GM19455 (cell line): ENCODE data around the gene FBXO42.
"Not testable (repeated sequence)": the region's sequence is repeated elsewhere in the genome, so short reads cannot be mapped to it uniquely, and the experiment has no call there.

Experiments used
- ATAC-seq: cut with Tn5 transposase; IDR thresholded peaks from one replicate; pipeline ENCODE4 v1.9.1; 2021; ENCODE audit not compliant: unreplicated experiment

FBXO42 gene

DNA sequence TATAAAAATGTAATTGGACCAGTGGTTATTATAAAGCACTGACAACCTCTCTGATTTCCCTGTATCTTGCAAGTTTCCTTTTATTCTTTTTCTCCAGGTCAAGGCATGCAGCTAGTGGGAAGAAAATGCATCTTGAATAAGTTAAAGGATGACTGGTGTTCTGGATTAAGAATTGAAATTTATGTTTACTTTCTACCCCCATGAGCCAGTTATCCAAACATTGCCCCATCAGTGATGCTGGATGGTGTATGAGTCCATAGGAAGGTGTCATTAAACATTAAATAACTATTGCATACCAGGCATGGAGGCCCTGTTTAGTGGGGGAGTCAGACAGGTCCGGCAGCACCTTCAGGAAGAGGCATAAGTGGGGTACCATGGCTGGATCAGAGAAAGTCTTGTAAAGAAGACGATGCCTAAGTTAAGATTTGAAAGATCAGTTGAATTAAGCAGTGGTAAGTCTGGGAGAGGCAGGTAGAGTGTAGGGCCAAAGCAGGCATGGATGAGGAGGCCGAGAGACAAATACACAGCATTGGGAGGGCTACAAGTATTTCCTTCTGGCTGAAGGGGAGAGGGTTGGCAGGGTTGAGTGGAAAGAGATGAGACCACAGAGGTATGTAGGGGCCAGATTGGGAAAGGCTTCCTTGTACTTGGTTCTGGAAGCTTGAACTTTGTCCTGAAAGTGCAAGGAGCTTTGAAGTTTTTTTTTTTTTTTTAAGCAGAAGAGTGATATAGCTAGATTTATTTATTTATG, 20.4 kb upstream of the FBXO42 start:
- ATAC-seq: no peak

GRCh38 chr1:16371725-16372124, 19.4 kb upstream of the FBXO42 start:
- ATAC-seq: no peak

DNA sequence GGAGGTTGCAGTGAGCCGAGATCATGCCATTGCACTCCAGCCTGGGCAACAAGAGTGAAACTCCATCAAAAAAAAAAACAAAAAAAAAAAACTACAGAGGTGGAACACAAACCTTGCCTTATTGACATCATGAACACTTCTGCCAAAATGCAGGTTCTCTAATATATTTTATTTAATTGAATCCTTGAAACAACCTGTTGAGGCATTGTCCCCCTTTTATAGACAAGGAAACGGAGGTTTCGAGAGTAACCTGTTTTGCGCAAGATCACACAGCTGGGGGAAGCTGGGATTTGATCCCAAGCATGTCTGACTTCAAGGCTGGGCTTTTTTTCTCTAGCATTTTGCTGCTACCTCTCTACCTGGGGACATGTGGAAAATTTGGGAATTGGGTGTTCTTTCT, 17.5 kb upstream of the FBXO42 start:
- no peak for ATAC-seq

DNA sequence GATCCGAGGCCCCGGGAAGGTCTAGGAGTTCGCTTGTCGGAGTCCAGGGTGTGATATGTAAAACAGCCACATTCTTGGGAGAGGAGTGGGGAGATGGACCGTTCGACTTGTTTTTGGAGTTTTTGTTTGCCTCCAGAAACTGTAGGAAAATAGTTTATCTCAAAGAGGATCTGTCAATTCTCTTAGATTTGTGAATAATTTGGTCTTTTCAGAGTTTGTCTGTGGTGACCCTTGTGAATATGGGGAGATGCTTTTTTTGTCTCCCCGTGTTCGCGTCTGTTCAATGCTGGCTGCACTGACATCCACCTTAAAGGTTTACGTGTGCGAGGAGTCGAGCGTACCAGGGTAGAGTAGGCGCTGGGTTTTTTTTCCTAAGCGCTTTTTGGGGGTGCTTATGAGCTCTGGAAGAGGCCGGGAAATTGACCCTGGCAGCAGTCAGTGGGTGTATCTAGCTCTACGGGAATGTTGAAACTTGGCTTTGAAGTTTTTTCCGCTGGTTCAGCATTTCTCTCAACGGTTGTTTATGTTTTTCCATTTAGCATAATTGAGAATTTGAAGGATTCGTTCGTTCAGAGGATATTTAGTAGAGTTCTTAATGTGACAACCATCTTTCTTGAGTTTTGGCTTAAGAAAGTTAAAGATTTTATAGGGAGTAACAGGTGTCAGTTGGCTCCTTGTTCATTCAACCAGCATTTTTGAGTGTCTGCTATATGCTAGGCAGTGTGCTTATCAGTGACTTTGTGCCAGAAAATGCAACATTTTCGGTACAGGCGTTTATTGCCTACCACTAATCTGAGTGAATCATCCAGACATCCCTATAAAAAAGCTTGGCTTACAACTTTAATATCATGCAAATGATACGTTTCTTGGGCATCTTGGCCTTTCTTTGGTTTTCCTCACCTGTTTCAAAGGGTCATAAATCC, 15.9 kb upstream of the FBXO42 start:
- no peak for ATAC-seq

DNA sequence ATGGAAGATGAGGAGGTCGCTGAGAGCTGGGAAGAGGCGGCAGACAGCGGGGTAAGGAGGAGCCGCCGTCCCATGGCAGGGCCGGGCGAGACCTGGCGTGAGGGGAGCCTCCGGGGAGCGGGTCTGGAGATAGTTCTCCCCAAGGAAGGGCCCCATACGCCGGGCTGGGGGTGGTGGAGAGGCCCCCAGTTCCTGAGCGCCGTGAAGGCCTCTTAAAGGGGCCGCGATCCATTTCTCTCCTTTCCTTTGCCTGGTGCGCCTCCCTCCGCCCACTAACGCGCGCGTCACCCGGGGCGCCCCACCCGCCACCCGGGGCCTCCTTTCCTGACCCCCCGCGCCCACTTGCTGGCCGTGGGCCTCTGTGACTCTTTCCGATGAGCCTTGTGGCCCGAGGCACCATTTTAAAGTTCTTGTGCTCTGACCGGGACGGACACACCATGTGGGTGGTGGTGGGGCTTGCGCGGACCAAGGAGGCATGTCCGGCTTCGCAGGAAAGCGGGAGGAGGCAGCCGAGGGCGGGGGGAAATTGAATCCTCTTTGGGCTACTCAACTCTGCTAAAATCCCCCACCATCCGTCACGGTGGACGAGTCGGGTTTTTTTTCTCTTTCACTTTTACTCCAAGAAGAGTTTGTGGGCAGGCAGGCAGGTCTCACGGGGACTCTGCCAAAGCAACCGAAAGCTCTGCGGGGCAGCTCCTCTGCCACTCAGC, 15.1 kb upstream of the FBXO42 start:
- peak; percentile 64 for ATAC-seq

GRCh38 chr1:16366722-16367257, 14.5 kb upstream of the FBXO42 start, which contains the start of gene SZRD1:
Gene SZRD1, plus strand, starts transcription at chr1:16367242. Its CDS starts 16 bp downstream, at chr1:16367258.
- ATAC-seq: peak; percentile 80

GRCh38 chr1:16365146-16365498, 12.8 kb upstream of the FBXO42 start:
- not testable (repeated sequence) for ATAC-seq

GRCh38 chr1:16356867-16357266, 4.6 kb upstream of the FBXO42 start:
- no peak for ATAC-seq

- no peak for ATAC-seq
Observed at GRCh38 chr1:16354619-16355018, 2.3 kb upstream of the FBXO42 start.

DNA sequence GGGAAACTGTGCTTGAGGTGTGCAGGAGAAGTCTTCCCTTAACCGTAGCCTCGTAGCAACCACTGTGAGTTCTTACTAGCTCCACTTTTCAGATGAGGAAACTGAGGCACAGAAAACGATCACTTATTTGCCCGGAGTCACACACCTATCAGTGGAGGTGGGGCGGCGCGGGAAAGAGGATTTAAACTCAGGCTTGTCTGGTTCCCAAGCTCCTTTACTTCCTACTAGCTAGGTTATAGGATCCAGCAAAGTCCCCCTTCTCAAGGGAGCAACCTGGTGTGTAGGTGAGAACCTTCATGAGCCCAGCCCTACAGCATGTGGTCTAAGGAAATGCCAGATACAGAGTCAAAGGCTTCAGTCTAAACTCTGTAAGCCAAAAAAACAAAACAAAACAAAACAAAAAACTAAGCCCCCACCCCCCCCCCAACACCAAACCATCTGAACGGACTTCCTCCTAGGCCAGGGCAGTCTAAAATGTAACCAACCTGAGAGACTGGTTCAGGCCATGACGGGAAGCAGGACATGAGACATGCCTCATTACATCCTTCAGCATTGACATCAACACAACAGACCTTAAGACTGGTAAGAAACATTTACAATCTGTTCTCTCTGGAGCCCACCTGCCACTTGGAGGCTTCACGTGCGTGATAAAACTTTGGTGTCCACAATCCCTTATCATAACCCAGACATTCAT, 709 bp upstream of the FBXO42 start:
- no peak for ATAC-seq

DNA sequence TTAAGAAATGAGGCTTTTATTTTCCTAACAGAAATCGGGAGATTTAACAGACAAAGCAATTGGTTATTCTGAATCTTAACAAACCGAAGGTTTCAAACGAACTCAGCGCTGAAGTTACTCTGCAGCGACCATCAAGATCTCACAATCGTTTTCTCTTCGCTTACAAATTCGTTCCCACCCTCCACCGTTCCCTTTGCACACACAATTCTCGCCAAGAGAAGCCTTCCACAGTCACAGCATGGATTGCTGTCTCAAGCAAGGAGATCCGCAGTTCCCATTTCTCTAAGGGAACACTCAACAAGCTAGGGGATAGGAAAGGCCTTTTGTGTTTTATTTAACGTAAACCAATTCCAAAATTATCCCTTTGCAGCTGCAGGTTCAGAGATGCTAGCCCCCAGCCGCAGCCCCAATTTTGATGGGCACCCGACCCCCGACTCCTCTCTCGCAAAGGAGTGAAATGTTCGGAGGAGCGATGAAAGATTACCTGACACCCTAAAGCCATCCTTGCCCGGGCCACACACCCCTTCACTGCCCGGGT, 755 bp downstream of the FBXO42 start:
- ATAC-seq: no peak

DNA sequence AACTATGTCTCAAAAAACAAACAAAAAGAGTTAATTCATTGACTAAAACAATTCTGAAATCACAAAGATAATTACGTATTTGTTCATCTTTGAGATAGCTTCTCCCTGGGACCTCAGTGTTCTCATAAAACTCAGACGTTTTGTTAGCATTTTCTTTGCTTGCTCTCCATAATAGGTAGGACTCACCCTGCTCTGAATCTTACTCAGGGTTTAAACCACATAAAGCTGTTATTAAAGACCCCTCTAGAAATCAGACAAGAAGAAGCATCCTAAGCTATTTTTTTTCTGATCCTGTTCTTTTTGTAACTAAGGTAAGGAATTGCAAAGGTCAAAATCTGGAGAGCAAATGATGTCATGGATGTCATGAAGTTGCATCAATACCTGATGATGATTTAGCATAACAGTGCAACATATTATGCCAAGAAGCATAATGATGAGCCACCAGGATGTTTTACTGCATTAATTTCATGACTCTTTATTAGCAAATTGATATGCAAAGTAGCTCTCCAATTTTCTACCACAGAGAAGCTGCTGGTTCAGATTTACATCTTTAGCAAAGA, 2.4 kb downstream of the FBXO42 start:
- no peak for ATAC-seq

- ATAC-seq: no peak
Observed at GRCh38 chr1:16348414-16349182, 3.7 kb downstream of the FBXO42 start.

GRCh38 chr1:16343276-16343675, 9.0 kb downstream of the FBXO42 start:
- not testable (repeated sequence) for ATAC-seq

DNA sequence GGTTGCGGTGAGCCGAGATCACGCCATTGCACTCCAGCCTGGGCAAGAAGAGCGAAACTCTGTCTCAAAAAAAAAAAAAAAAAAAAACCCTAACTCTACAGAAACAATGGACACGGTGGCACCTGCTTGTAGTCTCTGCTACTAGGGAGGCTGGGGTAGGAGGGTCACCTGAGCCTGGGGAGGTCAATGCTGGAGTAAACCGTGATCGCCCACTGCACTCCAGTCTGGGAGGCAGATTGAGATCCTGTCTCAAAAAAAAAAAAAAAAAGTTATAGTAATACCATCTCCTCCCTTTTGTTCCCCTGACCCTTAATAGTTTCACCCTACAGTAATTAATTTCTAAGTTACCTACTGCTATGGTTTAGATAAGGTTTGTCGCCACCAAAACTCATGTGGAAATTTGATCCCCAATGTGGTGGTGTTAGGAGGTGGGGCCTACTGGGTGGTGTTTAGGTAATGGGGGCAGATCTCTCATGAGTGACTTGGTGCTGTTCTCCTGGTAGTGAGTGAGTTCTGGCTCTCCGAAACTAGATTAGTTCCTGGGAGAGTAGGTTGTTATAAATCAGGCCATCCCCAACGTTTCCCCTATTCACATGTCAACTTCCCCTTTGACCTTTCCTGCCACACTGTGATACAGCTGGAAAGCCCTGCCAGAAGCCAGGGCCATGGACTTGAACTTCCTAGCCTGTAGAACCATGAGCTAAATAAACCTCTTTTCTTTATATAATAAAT, 9.8 kb downstream of the FBXO42 start:
- ATAC-seq: no peak

- no peak for ATAC-seq
Observed at GRCh38 chr1:16340673-16341072, 11.6 kb downstream of the FBXO42 start.

- ATAC-seq: no peak
Observed at GRCh38 chr1:16338961-16339360, 13.3 kb downstream of the FBXO42 start.

DNA sequence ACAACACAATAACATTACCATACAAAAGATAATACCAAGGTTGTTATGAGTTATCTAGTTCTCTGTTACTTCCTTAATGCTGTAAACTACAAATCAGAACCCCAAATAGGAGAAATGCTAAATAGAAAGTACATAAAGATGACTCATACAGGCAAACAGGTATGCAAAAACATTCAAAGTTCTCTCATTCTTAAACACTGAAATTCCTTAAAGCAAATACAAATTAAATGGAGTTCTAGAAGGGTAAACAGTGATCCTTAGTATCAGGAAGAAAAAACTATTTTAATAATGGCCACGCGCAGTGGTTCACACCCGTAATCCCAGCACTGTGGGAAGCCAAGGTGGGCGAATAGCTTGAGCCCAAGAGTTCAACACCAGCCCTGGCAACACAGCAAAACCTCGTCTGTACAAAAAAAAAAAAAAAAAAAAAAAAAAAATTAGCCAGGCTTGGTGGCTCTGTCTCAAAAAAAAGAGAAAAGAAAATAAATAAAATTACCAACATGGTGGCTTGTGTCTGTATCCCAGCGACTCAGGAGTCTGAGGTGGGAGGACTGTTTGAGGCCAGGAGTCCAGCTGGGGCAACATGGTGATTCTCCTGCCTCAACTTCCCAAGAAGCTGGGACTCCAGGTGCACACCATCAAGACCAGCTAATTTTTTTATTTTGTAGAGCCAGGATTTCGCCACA, 17.5 kb downstream of the FBXO42 start:
- ATAC-seq: no peak
